Endothelial cell of umbilical vein (primary cell): ENCODE measurements around the gene CPSF3. TPM values are rescaled to one million over a fixed set of nuclear protein-coding genes. Genes with fewer than 3 reads are reported as not detected.

Experiments used
- BruUV-seq: library from RNA; stranded (reverse); fragments of 400-500 nt; replicated peaks from 2 replicates; lab custom pipeline; 2021; lab: Mats Ljungman, UMichigan
- CTCF ChIA-PET: fragments of 300-600, 350-600 bp; sonication (Branson Sonifier 250); formaldehyde crosslinking; loops from one replicate; lab custom pipeline; 2021; ENCODE audit warnings: antibody characterized with exemption, inconsistent platforms; lab: Charles Lee
- POLR2A ChIA-PET: fragments of 300-600, 350-600 bp; sonication (Branson Sonifier 250); formaldehyde crosslinking; loops from one replicate; lab custom pipeline; 2021; ENCODE audit warnings: antibody characterized with exemption, inconsistent platforms; lab: Charles Lee
- DNase-seq: peaks from one replicate; pipeline ENCODE4 v3.0.0-alpha.2; 2011; ENCODE audit warnings: low read depth, low spot score
- FAIRE-seq: peaks from 2 replicates; lab custom pipeline; 2011; peaks lifted over from hg19 to GRCh38; lab: Jason Lieb, UNC
- H2AFZ ChIP-seq: 2 replicates; pipeline ENCODE4 v1.6.0; 2012; ENCODE audit warnings: low read depth, low read length, control low read depth, inconsistent platforms
- H3K27ac ChIP-seq: 2 replicates; pipeline ENCODE4 v1.5.1; 2011; ENCODE audit warnings: low read depth, mild to moderate bottlenecking, control low read depth, low read length, moderate library complexity; ENCODE audit not compliant: insufficient read depth
- H3K27me3 ChIP-seq, 2 experiments: 2 replicates each; pipeline versions ENCODE4 v1.6.0 to v1.6.1; 2011; ENCODE audit warnings: low read length in 2 of 2, mixed read lengths in 1 of 2; ENCODE audit not compliant: control insufficient read depth in 2 of 2, insufficient read depth in 2 of 2
- H3K36me3 ChIP-seq, 2 experiments: 2 replicates in 1 of 2; 3 replicates in 1 of 2; pipeline ENCODE4 v1.5.1; 2011; ENCODE audit warnings: low read length in 2 of 2, mild to moderate bottlenecking in 1 of 2, moderate library complexity in 1 of 2; ENCODE audit not compliant: control insufficient read depth in 2 of 2, insufficient read depth in 2 of 2; ENCODE audit errors: extremely low read depth in 1 of 2
- H3K4me1 ChIP-seq: 3 replicates; pipeline ENCODE4 v1.5.1; 2011; ENCODE audit warnings: mild to moderate bottlenecking, low read length; ENCODE audit not compliant: control insufficient read depth, insufficient read depth; ENCODE audit errors: extremely low read depth
- H3K4me2 ChIP-seq: 2 replicates; pipeline ENCODE4 v1.6.1; 2011; ENCODE audit warnings: low read length, control low read depth, mixed read lengths; ENCODE audit not compliant: insufficient read depth
- H3K4me3 ChIP-seq, 3 experiments: fragments of 200-600 bp in 1 of 3; sonication (generic), shearing (Covaris generic) in 1 of 3; replicated peaks in 1 of 3; 2 replicates each; pipeline ENCODE4 v1.5.1; 2011 to 2016; ENCODE audit warnings: control low read depth in 3 of 3, low read length in 3 of 3, mild to moderate bottlenecking in 2 of 3, inconsistent platforms in 1 of 3, low read depth in 1 of 3, moderate library complexity in 1 of 3; ENCODE audit not compliant: insufficient read depth in 1 of 3
- H3K79me2 ChIP-seq: 2 replicates; pipeline ENCODE4 v1.6.0; 2012; ENCODE audit warnings: low read length, inconsistent platforms; ENCODE audit not compliant: control insufficient read depth, insufficient read depth
- H3K9ac ChIP-seq: replicated peaks from 2 replicates; pipeline ENCODE3; 2011; ENCODE audit warnings: low read length, control low read depth; ENCODE audit not compliant: insufficient read depth; ENCODE audit errors: extremely low read depth
- H3K9me1 ChIP-seq: replicated peaks from 3 replicates; pipeline ENCODE4 v1.6.0; 2011; ENCODE audit warnings: mild to moderate bottlenecking, low read length; ENCODE audit not compliant: control insufficient read depth, insufficient read depth; ENCODE audit errors: extremely low read depth
- H3K9me3 ChIP-seq: replicated peaks from 2 replicates; pipeline ENCODE4 v1.5.1; 2012; ENCODE audit warnings: low read length, inconsistent platforms; ENCODE audit not compliant: control insufficient read depth, insufficient read depth
- H4K20me1 ChIP-seq: replicated peaks from 2 replicates; pipeline ENCODE3; 2011; ENCODE audit warnings: mild to moderate bottlenecking, low read length; ENCODE audit not compliant: control insufficient read depth, insufficient read depth; ENCODE audit errors: extremely low read depth
- FOS ChIP-seq: IDR thresholded peaks from 2 replicates; pipeline ENCODE4 v1.6.1; 2011; ENCODE audit warnings: mild to moderate bottlenecking, low read length, moderate library complexity, borderline replicate concordance; ENCODE audit not compliant: insufficient read depth
- GATA2 ChIP-seq: IDR thresholded peaks from 2 replicates; pipeline ENCODE4 v1.7.0; 2011; ENCODE audit warnings: low read depth, mild to moderate bottlenecking, moderate library complexity, mixed read lengths, low read length; ENCODE audit not compliant: insufficient read length, insufficient read depth
- dilution Hi-C: fragments of 300-500 bp; cut with MboI; formaldehyde crosslinking; loops from one replicate; pipeline ENCODE4 v1.15.0; 2019; ENCODE audit warnings: low sequenced_read_pairs; ENCODE audit not compliant: extremely low pct_ligation_motif_present
- intact Hi-C: fragments of 100-400 bp; cut with micrococcal nuclease; formaldehyde crosslinking; loops from one replicate; pipeline ENCODE4 v1.10.0; 2022
- polyA plus RNA-seq, 4 experiments: library from polyadenylated mRNA; depleted of rRNA in 3 of 4; stranded (reverse) in 3 of 4; unstranded in 1 of 4; fragments of >200 nt; gene quantifications; 2 replicates each; pipeline versions ENCODE4 v1.2.1 to v1.2.3, GENCODE V29; 2011 to 2012; ENCODE audit warnings: missing spikeins in 1 of 4
- total RNA-seq: library from RNA; stranded (reverse); gene quantifications from 2 replicates; pipeline ENCODE4 v1.2.3, GENCODE V29; 2021

The CPSF3 gene
- total and polyA plus RNA-seq, 2 donors (not counting 3 experiments of a cell fraction or from before 2014, with no cell fraction given): 13.7 to 35.6 TPM

DNA sequence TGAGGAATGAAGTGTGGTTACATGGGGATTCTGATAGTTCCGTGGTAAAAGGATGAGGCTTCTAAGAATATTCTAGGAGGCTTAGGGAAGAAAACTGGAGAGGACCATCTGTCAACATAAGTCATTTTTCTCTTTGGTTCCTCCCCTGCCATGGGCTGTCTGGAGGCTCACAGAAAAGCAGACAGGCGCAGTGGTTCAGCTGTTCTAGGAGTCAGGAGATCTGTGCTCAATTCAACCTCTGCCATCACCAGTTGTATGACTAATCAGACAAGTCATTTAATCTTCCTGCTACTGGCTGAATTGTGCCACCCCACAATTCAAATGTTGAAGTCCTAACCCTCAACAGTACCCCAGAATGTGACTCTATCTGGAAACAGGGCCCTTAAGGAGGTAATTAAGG lies 95.8 kb downstream of the CPSF3 start:
- ChIA-PET POLR2A (no interaction called here), CTCF (no interaction called here)
- H3K79me2 ChIP-seq: no peaks in the 10 kb centered on the region
- H3K27me3 ChIP-seq: no peaks in the 10 kb centered on the region
- H3K9me3 ChIP-seq: no peaks in the 10 kb centered on the region
- intact Hi-C loops (loop anchor here (5.0 kb wide), 1 partner anchor 878 kb away; no protein-coding TSS in a partner anchor), dilution Hi-C loops (no loop called here)
- H3K4me1 ChIP-seq: no peaks in the 10 kb centered on the region
- TF ChIP-seq FOS (no peak), GATA2 (no peak)
- H3K9ac ChIP-seq: no peak overlapping the region
- DNase-seq (no peak), FAIRE-seq (no peak)
- no peak overlapping the region for H2AFZ ChIP-seq
- no TSS peak for BruUV-seq
- H4K20me1 ChIP-seq: no peaks in the 10 kb centered on the region
- H3K36me3 ChIP-seq: peaks cover 5 to 21% of the 10 kb centered on the region in 2 experiments
- H3K4me2 ChIP-seq: no peak overlapping the region
- H3K27ac ChIP-seq: no peak overlapping the region
- no peaks in the 10 kb centered on the region for H3K9me1 ChIP-seq
- H3K4me3 ChIP-seq: no peak overlapping the region

Other genes with a start within 250 kb of the CPSF3 start
- gene ASAP2, start 216.8 kb upstream of the CPSF3 start, total RNA-seq: 75.8 and 79.2 TPM in 2 replicates
- gene ASAP2, start 216.8 kb upstream of the CPSF3 start, polyA plus RNA-seq: 26.4 and 31.1 TPM in 2 replicates
- gene ITGB1BP1, start 126 bp upstream of the CPSF3 start, total RNA-seq: 95.5 and 170 TPM in 2 replicates
- gene ITGB1BP1, start 126 bp upstream of the CPSF3 start, polyA plus RNA-seq: 43.3 and 45.0 TPM in 2 replicates
- 39.9 and 44.0 TPM in 2 replicates for gene IAH1, start 50.9 kb downstream of the CPSF3 start, total RNA-seq
- 43.4 and 45.3 TPM in 2 replicates for gene IAH1, start 50.9 kb downstream of the CPSF3 start, polyA plus RNA-seq
- 52.9 and 57.1 TPM in 2 replicates for gene ADAM17, start 132.2 kb downstream of the CPSF3 start, total RNA-seq
- gene ADAM17, start 132.2 kb downstream of the CPSF3 start, polyA plus RNA-seq: 9.3 and 10.6 TPM in 2 replicates
- 347 and 456 TPM in 2 replicates for gene YWHAQ, start 207.3 kb downstream of the CPSF3 start, total RNA-seq
- gene YWHAQ, start 207.3 kb downstream of the CPSF3 start, polyA plus RNA-seq: 188 and 217 TPM in 2 replicates